HepG2 (cell line): ENCODE data around the gene CNOT6. TPM values are rescaled to one million over a fixed set of nuclear protein-coding genes. Genes with fewer than 3 reads are reported as not detected.

Experiments used
- ATAC-seq: fragments of 200-7000 bp; cut with Tn5 transposase; 3 replicates; pipeline ENCODE4 v1.9.1; 2020; ENCODE audit warnings: mild to moderate bottlenecking, moderate library complexity
- BruUV-seq: library from RNA; stranded (reverse); fragments of 400-500 nt; replicated peaks from 2 replicates; lab custom pipeline; 2021; lab: Mats Ljungman, UMichigan
- CTCF ChIA-PET: fragments of 300-600 bp; formaldehyde crosslinking; extraction: SDS; loops from one replicate; lab custom pipeline; 2021; ENCODE audit warnings: low total read pairs, inconsistent platforms, low intra/inter-chr PET ratio; lab: Yijun Ruan, JAX
- POLR2A ChIA-PET: fragments of 350-600 bp; sonication (Branson Sonifier 250); formaldehyde crosslinking; loops from one replicate; lab custom pipeline; 2020; ENCODE audit warnings: antibody characterized with exemption, inconsistent platforms; lab: Yijun Ruan, JAX
- DNase-seq: peaks from one replicate; pipeline ENCODE4 v3.0.0-alpha.2; 2015; ENCODE audit warnings: low spot score
- FAIRE-seq: peaks from 3 replicates; lab custom pipeline; 2011; peaks lifted over from hg19 to GRCh38; lab: Jason Lieb, UNC
- H2AFZ ChIP-seq: one replicate; pipeline ENCODE4 v1.6.1; 2011; ENCODE audit warnings: low read length, inconsistent platforms
- H3K27ac ChIP-seq: fragments of 300-600 bp; 3 replicates; pipeline ENCODE4 v1.8.0; 2011; ENCODE audit warnings: mixed run types, mild to moderate bottlenecking, mixed read lengths, low read length, inconsistent platforms; ENCODE audit not compliant: insufficient read depth; ENCODE audit errors: extremely low read length
- H3K27me3 ChIP-seq, 2 experiments: fragments of 200-600 bp in 1 of 2; 2 replicates in 1 of 2; 3 replicates in 1 of 2; pipeline versions ENCODE4 v1.6.0 to v1.8.0; 2011; ENCODE audit warnings: low read length in 2 of 2, mild to moderate bottlenecking in 2 of 2, moderate library complexity in 2 of 2, inconsistent platforms in 1 of 2; ENCODE audit not compliant: insufficient read depth in 2 of 2, control insufficient read depth in 1 of 2
- H3K36me3 ChIP-seq, 2 experiments: fragments of 200-600 bp in 1 of 2; replicated peaks in 1 of 2; 2 replicates in 1 of 2; 3 replicates in 1 of 2; pipeline versions ENCODE4 v1.5.1 to v1.8.0; 2011; ENCODE audit warnings: low read length in 2 of 2, inconsistent platforms in 1 of 2; ENCODE audit not compliant: insufficient read depth in 2 of 2, control insufficient read depth in 1 of 2
- H3K4me1 ChIP-seq: 2 replicates; pipeline ENCODE4 v1.5.1; 2012; ENCODE audit warnings: low read length, inconsistent platforms; ENCODE audit not compliant: insufficient read depth
- H3K4me2 ChIP-seq: 2 replicates; pipeline ENCODE4 v1.6.0; 2011; ENCODE audit warnings: low read depth, low read length, inconsistent platforms
- H3K4me3 ChIP-seq, 3 experiments: fragments of 200-600 bp in 1 of 3; sonication (generic), shearing (Covaris generic) in 1 of 3; replicated peaks in 1 of 3; 2 replicates each; pipeline ENCODE4 v1.5.1; 2011 to 2016; ENCODE audit warnings: low read length in 3 of 3, inconsistent platforms in 2 of 3, low read depth in 2 of 3, mild to moderate bottlenecking in 2 of 3, control low read depth in 1 of 3, mixed read lengths in 1 of 3; ENCODE audit not compliant: insufficient read depth in 1 of 3
- H3K79me2 ChIP-seq: one replicate; pipeline ENCODE4 v1.6.1; 2011; ENCODE audit warnings: low read length, inconsistent platforms; ENCODE audit not compliant: insufficient read depth
- H3K9ac ChIP-seq: 2 replicates; pipeline ENCODE4 v1.6.0; 2011; ENCODE audit warnings: mild to moderate bottlenecking, low read depth, low read length, inconsistent platforms; ENCODE audit not compliant: insufficient read depth
- H3K9me3 ChIP-seq: 2 replicates; pipeline ENCODE4 v1.5.1; 2012; ENCODE audit warnings: mild to moderate bottlenecking, low read length
- H4K20me1 ChIP-seq: 2 replicates; pipeline ENCODE4 v1.6.0; 2011; ENCODE audit warnings: inconsistent platforms, mild to moderate bottlenecking, low read length, moderate library complexity; ENCODE audit not compliant: insufficient read depth
- ATF4 ChIP-seq, 2 experiments: fragments of 450-650 bp in 1 of 2; sonication (generic) in 1 of 2; formaldehyde crosslinking; IDR thresholded peaks; 2 replicates each; pipeline versions ENCODE4 v1.5.0 to v1.8.0; 2020 to 2022; ENCODE audit warnings: mild to moderate bottlenecking in 1 of 2, missing genetic modification reagents in 1 of 2
- DBP ChIP-seq: sonication (generic); formaldehyde crosslinking; IDR thresholded peaks from 2 replicates; pipeline ENCODE4 v1.4.0; 2020; ENCODE audit warnings: missing genetic modification reagents; ENCODE audit errors: not compliant biosample characterization
- DR1 ChIP-seq: sonication (generic); formaldehyde crosslinking; IDR thresholded peaks from 2 replicates; pipeline ENCODE4 v1.8.0; 2021; ENCODE audit warnings: mild to moderate bottlenecking, missing genetic modification reagents, inconsistent platforms
- ELK4 ChIP-seq: sonication (generic); formaldehyde crosslinking; IDR thresholded peaks from 2 replicates; pipeline ENCODE4 v1.9.0; 2021; ENCODE audit warnings: missing genetic modification reagents, borderline replicate concordance
- POLR2AphosphoS5 ChIP-seq: IDR thresholded peaks from 2 replicates; pipeline ENCODE4 v1.6.1; 2012; ENCODE audit warnings: low read depth, low read length
- ZBTB42 ChIP-seq: sonication (generic); formaldehyde crosslinking; IDR thresholded peaks from 2 replicates; pipeline ENCODE4 v1.5.0; 2020; ENCODE audit warnings: mild to moderate bottlenecking, missing genetic modification reagents
- ZFP82 ChIP-seq: sonication (generic); formaldehyde crosslinking; IDR thresholded peaks from 2 replicates; pipeline ENCODE4 v1.5.1; 2020; ENCODE audit warnings: mild to moderate bottlenecking, missing genetic modification reagents, borderline replicate concordance
- ZNF317 ChIP-seq: sonication (generic); formaldehyde crosslinking; IDR thresholded peaks from 2 replicates; pipeline ENCODE4 v1.5.0; 2020; ENCODE audit warnings: mild to moderate bottlenecking, missing genetic modification reagents
- ZSCAN22 ChIP-seq: sonication (generic); formaldehyde crosslinking; IDR thresholded peaks from 2 replicates; pipeline ENCODE4 v1.4.0; 2020; ENCODE audit warnings: mild to moderate bottlenecking, missing genetic modification reagents
- WGBS: methylation state at CpG from one replicate; pipeline ENCODE4 v1.1.6; 2017; ENCODE audit warnings: low lambda C conversion rate; 5-methylcytosine and 5-hydroxymethylcytosine counted together
- in situ Hi-C: cut with HindIII; loops from 2 replicates; pipeline ENCODE4 v1.10.0; 2017; ENCODE audit warnings: low pct_unique_long_range_greater_than_20kb; ENCODE audit not compliant: extremely low pct_ligation_motif_present
- intact Hi-C: fragments of 100-400 bp; cut with micrococcal nuclease; formaldehyde crosslinking; loops from one replicate; pipeline ENCODE4 v1.10.0; 2022; ENCODE audit not compliant: unreplicated experiment
- polyA plus RNA-seq, 8 experiments: library from polyadenylated mRNA; depleted of rRNA in 3 of 8; stranded (reverse) in 7 of 8; unstranded in 1 of 8; fragments of >200 nt; fragmentation: Illumina TruSeq in 4 of 8; extraction: Trizol in 4 of 8; gene quantifications; 2 replicates each; pipeline versions ENCODE4 v1.2.1 to v1.2.3, GENCODE V29; 2011 to 2016; ENCODE audit warnings: low read depth in 4 of 8, missing spikeins in 1 of 8, mixed read lengths in 1 of 8; ENCODE audit not compliant: insufficient read depth in 1 of 8
- total RNA-seq, 5 experiments: library from RNA; depleted of rRNA; stranded (reverse); fragments of >200 nt; fragmentation: Illumina TruSeq; extraction: Trizol; gene quantifications; 2 replicates each; pipeline ENCODE4 v1.2.3, GENCODE V29; 2016; ENCODE audit warnings: low read depth in 1 of 5
- TF ChIP-seq, protein P1 (sequence below): IDR thresholded peaks from 2 replicates; pipeline ENCODE4 v1.6.1; 2016; ENCODE audit warnings: low read depth, missing genetic modification reagents, missing compliant biosample characterization

The CNOT6 gene
- total and polyA plus RNA-seq, 2 of the 13 experiments (the other 11 are each of a cell fraction or from before 2014, with no cell fraction given): 8.8 to 9.1 TPM

DNA sequence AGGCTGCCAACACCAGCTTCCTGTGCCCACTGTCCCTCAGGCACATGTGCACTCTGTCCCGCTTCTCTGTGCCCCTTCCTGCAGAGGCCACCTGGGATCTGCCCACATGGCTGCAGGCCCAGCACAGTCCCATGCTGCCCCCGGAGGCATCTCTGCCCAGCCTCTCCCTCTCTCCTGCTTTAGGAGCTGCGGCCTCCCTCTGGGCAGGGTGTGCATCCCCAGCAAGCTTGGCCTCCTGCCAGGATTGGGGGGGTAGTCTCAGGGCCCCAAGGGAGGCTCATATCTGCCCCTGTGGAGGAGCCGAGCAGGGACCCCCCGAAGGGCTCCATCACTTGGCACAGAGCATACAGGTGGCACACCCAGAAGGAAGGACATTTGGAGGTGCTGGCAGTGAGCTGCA, 130.4 kb downstream of the CNOT6 start (continued):
- TF ChIP-seq, protein P1, sequence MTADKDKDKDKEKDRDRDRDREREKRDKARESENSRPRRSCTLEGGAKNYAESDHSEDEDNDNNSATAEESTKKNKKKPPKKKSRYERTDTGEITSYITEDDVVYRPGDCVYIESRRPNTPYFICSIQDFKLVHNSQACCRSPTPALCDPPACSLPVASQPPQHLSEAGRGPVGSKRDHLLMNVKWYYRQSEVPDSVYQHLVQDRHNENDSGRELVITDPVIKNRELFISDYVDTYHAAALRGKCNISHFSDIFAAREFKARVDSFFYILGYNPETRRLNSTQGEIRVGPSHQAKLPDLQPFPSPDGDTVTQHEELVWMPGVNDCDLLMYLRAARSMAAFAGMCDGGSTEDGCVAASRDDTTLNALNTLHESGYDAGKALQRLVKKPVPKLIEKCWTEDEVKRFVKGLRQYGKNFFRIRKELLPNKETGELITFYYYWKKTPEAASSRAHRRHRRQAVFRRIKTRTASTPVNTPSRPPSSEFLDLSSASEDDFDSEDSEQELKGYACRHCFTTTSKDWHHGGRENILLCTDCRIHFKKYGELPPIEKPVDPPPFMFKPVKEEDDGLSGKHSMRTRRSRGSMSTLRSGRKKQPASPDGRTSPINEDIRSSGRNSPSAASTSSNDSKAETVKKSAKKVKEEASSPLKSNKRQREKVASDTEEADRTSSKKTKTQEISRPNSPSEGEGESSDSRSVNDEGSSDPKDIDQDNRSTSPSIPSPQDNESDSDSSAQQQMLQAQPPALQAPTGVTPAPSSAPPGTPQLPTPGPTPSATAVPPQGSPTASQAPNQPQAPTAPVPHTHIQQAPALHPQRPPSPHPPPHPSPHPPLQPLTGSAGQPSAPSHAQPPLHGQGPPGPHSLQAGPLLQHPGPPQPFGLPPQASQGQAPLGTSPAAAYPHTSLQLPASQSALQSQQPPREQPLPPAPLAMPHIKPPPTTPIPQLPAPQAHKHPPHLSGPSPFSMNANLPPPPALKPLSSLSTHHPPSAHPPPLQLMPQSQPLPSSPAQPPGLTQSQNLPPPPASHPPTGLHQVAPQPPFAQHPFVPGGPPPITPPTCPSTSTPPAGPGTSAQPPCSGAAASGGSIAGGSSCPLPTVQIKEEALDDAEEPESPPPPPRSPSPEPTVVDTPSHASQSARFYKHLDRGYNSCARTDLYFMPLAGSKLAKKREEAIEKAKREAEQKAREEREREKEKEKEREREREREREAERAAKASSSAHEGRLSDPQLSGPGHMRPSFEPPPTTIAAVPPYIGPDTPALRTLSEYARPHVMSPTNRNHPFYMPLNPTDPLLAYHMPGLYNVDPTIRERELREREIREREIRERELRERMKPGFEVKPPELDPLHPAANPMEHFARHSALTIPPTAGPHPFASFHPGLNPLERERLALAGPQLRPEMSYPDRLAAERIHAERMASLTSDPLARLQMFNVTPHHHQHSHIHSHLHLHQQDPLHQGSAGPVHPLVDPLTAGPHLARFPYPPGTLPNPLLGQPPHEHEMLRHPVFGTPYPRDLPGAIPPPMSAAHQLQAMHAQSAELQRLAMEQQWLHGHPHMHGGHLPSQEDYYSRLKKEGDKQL (CRISPR knock-in tag): no peak
- no peak for TF ChIP-seq DR1 (CRISPR knock-in tag)

GRCh38 chr5:180625125-180625790, 131.1 kb downstream of the CNOT6 start:
- H3K79me2 ChIP-seq: no peaks in the 10 kb centered on the region
- no peak for ATAC-seq
- BruUV-seq: no TSS peak
- no peak overlapping the region for H3K27ac ChIP-seq
- ChIA-PET POLR2A (no interaction called here), CTCF (no interaction called here)
- in situ Hi-C loops (no loop called here), intact Hi-C loops (no loop called here)
- H3K9me3 ChIP-seq: no peaks in the 10 kb centered on the region
- no peak overlapping the region for H3K4me2 ChIP-seq
- H4K20me1 ChIP-seq: no peaks in the 10 kb centered on the region
- H3K27me3 ChIP-seq: peaks cover 15 to 71% of the 10 kb centered on the region in 2 experiments; a peak in 4 of 5 replicates
- no peaks in the 10 kb centered on the region for H3K4me1 ChIP-seq
- no peak overlapping the region for H3K4me3 ChIP-seq
- WGBS: 10% methylated on average over 6 of the region's 10 CpGs
- no peak overlapping the region for H2AFZ ChIP-seq
- H3K9ac ChIP-seq: no peak overlapping the region
- FAIRE-seq: no peak
- H3K36me3 ChIP-seq: no peaks in the 10 kb centered on the region
- no peak for DNase-seq
- TF ChIP-seq ELK4 (CRISPR knock-in tag) (no peak), ZNF317 (CRISPR knock-in tag) (no peak), ATF4 (CRISPR knock-in tag; IDR thresholded peaks at IDR 0.05) (no peak), POLR2AphosphoS5 (no peak), ZBTB42 (CRISPR knock-in tag) (no peak), DBP (CRISPR knock-in tag) (no peak), ZFP82 (no peak), ZSCAN22 (CRISPR knock-in tag) (no peak)
